Measurements from ENCODE around the gene KCNQ4.

DNA sequence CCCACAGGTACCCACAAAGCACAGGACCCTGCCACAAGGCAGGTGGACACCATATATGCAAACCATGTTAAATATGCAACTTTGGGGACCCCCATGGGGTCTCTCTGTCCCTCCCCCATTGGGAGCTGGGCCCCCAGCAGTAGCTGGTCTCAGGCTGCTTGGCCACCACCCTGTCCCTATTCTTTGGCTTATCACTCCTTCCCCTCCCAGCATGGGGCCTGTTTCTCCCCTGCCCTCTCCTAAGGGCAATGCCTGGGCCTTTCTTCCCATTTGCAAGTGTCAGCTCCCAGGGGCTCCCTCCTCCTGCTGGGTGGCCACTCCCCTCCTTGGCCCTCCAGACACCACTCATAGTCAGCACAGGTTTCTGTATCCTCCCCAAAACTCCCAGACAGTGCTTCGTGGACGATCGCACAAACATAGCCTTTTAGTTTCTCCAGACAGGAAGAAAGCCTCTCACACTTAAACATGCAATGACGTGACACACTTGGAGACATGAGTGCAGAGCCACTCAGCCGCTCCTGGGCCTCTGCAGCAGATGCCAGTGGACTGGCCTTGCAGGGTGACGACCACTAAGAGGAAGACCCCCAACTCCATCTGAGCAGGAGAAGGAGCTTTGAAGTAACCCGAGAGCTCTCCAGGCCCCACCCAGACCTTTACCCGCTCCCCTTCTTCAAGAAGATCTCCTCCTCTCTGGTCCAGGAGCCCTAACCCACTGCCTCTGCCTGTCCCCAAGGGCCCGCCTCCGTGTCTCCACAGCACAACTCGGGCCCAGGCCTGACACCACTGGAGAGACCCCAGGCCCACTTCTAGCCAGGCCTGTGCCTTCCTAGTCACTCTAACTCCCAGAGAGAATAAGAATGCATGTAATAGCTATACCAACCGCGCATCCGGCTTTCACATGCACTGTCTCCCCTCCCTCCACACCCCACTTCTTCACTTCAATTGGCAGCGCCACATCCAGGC, 55.7 kb downstream of the KCNQ4 start:
- no peak for TF ChIP-seq TARDBP (IDR thresholded peaks at IDR 0.05; ENCODE audit: borderline replicate concordance)
- TF ChIP-seq CTCF (IDR thresholded peaks at IDR 0.05 in 2 of 3, conservative IDR thresholded peaks at IDR 0.05 in 1 of 3; ENCODE audit: control insufficient read depth in 2 of 3, extremely low read depth in 1 of 3, insufficient read depth in 1 of 3, low read depth in 3 of 3, low read length in 3 of 3) = no peak
- no peak for TF ChIP-seq HDGF (IDR thresholded peaks at IDR 0.05)
- TF ChIP-seq JUND (IDR thresholded peaks at IDR 0.05; ENCODE audit: low read depth, low read length) = no peak
- no peak for TF ChIP-seq ZNF274 (IDR thresholded peaks at IDR 0.05; ENCODE audit: insufficient read depth, insufficient read length)
- no peak for TF ChIP-seq CEBPB (IDR thresholded peaks at IDR 0.05; ENCODE audit: borderline replicate concordance in 1 of 2, low read depth in 2 of 2, low read length in 2 of 2)
- TF ChIP-seq MXI1 (IDR thresholded peaks at IDR 0.05; ENCODE audit: low read depth, low read length) = no peak

All from GM12878 (cell line).